GM21526 (cell line): ENCODE data around the gene FHIT.

Experiments used
- ATAC-seq: cut with Tn5 transposase; IDR thresholded peaks from one replicate; pipeline ENCODE4 v1.9.1; 2021; ENCODE audit warnings: moderate library complexity; ENCODE audit not compliant: unreplicated experiment, low FRiP score

The FHIT gene

GRCh38 chr3:60886518-60886917 is 364.7 kb downstream of the FHIT start:
- no peak for ATAC-seq

GRCh38 chr3:60884005-60884404 is 367.2 kb downstream of the FHIT start:
- no peak for ATAC-seq

GRCh38 chr3:60877188-60877587 is 374.1 kb downstream of the FHIT start:
- ATAC-seq: no peak

- no peak for ATAC-seq
Observed at GRCh38 chr3:60870396-60870795, 380.9 kb downstream of the FHIT start.

- no peak for ATAC-seq
Observed at GRCh38 chr3:60867200-60867599, 384.1 kb downstream of the FHIT start.

GRCh38 chr3:60856257-60857046 is 394.8 kb downstream of the FHIT start:
- ATAC-seq: no peak

GRCh38 chr3:60855250-60855649 is 396.0 kb downstream of the FHIT start:
- no peak for ATAC-seq

GRCh38 chr3:60854791-60855190 is 396.5 kb downstream of the FHIT start:
- no peak for ATAC-seq

GRCh38 chr3:60847791-60848190 is 403.5 kb downstream of the FHIT start:
- ATAC-seq: no peak

GRCh38 chr3:60844256-60844655 is 407.0 kb downstream of the FHIT start:
- no peak for ATAC-seq

- ATAC-seq: no peak
Observed at GRCh38 chr3:60841355-60841754, 409.9 kb downstream of the FHIT start.

GRCh38 chr3:60839246-60839645 is 412.0 kb downstream of the FHIT start:
- ATAC-seq: no peak

GRCh38 chr3:60835796-60836195 is 415.5 kb downstream of the FHIT start:
- no peak for ATAC-seq

GRCh38 chr3:60829058-60829457 is 422.2 kb downstream of the FHIT start:
- no peak for ATAC-seq

- no peak for ATAC-seq
Observed at GRCh38 chr3:60827666-60828065, 423.6 kb downstream of the FHIT start.

GRCh38 chr3:60826511-60826910 is 424.7 kb downstream of the FHIT start:
- no peak for ATAC-seq

- no peak for ATAC-seq
Observed at GRCh38 chr3:60812502-60812901, 438.8 kb downstream of the FHIT start.

GRCh38 chr3:60810881-60811280 is 440.4 kb downstream of the FHIT start:
- ATAC-seq: no peak

- no peak for ATAC-seq
Observed at GRCh38 chr3:60809857-60810610, 441.2 kb downstream of the FHIT start.

GRCh38 chr3:60803216-60804173 is 447.8 kb downstream of the FHIT start:
- no peak for ATAC-seq

GRCh38 chr3:60801307-60801706 is 449.9 kb downstream of the FHIT start:
- no peak for ATAC-seq
